H1 (cell line): Measurements from ENCODE around the gene TM4SF1. TPM values are rescaled to one million over a fixed set of nuclear protein-coding genes. Genes with fewer than 3 reads are reported as not detected.

ENCODE experiments used
- CEBPB ChIP-seq: IDR thresholded peaks from 2 replicates; pipeline ENCODE4 v1.6.1; 2012; ENCODE audit warnings: low read depth, low read length
- GTF2F1 ChIP-seq: IDR thresholded peaks from 2 replicates; pipeline ENCODE4 v1.6.1; 2012; ENCODE audit warnings: low read depth, low read length, improper control_type of control experiment, borderline replicate concordance
- JUN ChIP-seq: IDR thresholded peaks from 2 replicates; pipeline ENCODE4 v1.6.1; 2011; ENCODE audit warnings: low read depth, mild to moderate bottlenecking, improper control_type of control experiment, low read length
- KDM4A ChIP-seq: IDR thresholded peaks from one replicate; pipeline ENCODE4 v1.7.1; 2012; ENCODE audit warnings: low read depth, mild to moderate bottlenecking, moderate library complexity, low read length, inconsistent platforms; ENCODE audit not compliant: severe bottlenecking
- MAFK ChIP-seq: IDR thresholded peaks from 2 replicates; pipeline ENCODE4 v1.6.1; 2012; ENCODE audit warnings: low read depth, mild to moderate bottlenecking, improper control_type of control experiment, low read length
- POU5F1 ChIP-seq: IDR thresholded peaks from 2 replicates; pipeline ENCODE4 v1.6.1; 2011; ENCODE audit warnings: low read depth, mild to moderate bottlenecking, low read length, moderate library complexity
- RAD21 ChIP-seq, 2 experiments: IDR thresholded peaks in 1 of 2; conservative IDR thresholded peaks in 1 of 2; 2 replicates each; pipeline ENCODE4 v1.6.1; 2011; ENCODE audit warnings: low read depth in 2 of 2, low read length in 2 of 2, improper control_type of control experiment in 1 of 2, inconsistent platforms in 1 of 2, mild to moderate bottlenecking in 1 of 2, moderate library complexity in 1 of 2
- SIX5 ChIP-seq: IDR thresholded peaks from 2 replicates; pipeline ENCODE4 v1.6.1; 2011; ENCODE audit warnings: mild to moderate bottlenecking, low read depth, low read length
- TAF1 ChIP-seq: IDR thresholded peaks from 2 replicates; pipeline ENCODE4 v1.6.1; 2011; ENCODE audit warnings: mild to moderate bottlenecking, low read depth, low read length
- YY1 ChIP-seq: IDR thresholded peaks from 2 replicates; pipeline ENCODE4 v1.6.1; 2011; ENCODE audit warnings: low read depth, mild to moderate bottlenecking, low read length
- polyA plus RNA-seq, 7 experiments: library from polyadenylated mRNA; depleted of rRNA in 3 of 7; stranded (reverse) in 5 of 7; unstranded in 2 of 7; fragments of >200 nt in 5 of 7; fragments of 200-250 nt in 2 of 7; gene quantifications; 1 replicate in 5 of 7; 2 replicates in 1 of 7; 4 replicates in 1 of 7; pipeline versions ENCODE4 v1.2.1 to v1.2.3, GENCODE V29; 2011 to 2013; ENCODE audit warnings: missing spikeins in 2 of 7, mixed read lengths in 2 of 7
- total RNA-seq: library from RNA; stranded (reverse); fragmentation: NEBNext Ultra II Directional; extraction: Animal tissue kit (Norgen Biotek cat#: 25700); gene quantifications from 2 replicates; pipeline ENCODE4 v1.2.1, GENCODE V29; 2021
- TF ChIP-seq, protein P1 (sequence below): IDR thresholded peaks from 2 replicates; pipeline ENCODE4 v1.6.1; 2012; ENCODE audit warnings: inconsistent platforms
- TF ChIP-seq, protein P2 (sequence below): IDR thresholded peaks from 2 replicates; pipeline ENCODE4 v1.6.1; 2011; ENCODE audit warnings: low read depth, mild to moderate bottlenecking, low read length; ENCODE audit not compliant: insufficient read depth

TM4SF1 gene
- total and polyA plus RNA-seq, 2 of the 8 experiments (the other 6 are each of a cell fraction or from before 2014, with no cell fraction given): 0.26 to 1.3 TPM

DNA sequence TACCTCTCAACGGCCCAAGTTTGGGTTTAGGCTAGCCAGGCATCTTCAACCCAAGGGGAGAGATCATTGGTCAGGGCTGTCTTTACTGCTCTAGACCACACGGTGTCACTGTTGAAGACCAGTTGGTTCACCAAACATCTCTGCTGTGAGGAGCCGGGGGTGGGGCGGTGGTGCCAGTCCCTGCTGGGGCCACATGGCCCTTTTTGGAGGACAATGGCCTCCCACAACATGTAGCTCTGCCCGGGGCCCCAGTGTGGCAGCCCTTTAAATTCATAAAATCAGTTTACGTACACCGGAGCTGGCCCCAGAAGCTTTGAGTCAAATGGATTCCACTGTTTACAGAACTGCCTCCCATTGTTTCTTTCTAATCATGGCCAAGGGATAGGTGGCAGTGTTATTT is 24.9 kb downstream of the TM4SF1 start (continued):
- TF ChIP-seq, protein P1, sequence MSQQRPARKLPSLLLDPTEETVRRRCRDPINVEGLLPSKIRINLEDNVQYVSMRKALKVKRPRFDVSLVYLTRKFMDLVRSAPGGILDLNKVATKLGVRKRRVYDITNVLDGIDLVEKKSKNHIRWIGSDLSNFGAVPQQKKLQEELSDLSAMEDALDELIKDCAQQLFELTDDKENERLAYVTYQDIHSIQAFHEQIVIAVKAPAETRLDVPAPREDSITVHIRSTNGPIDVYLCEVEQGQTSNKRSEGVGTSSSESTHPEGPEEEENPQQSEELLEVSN: peak; percentile 75
- TF ChIP-seq SIX5 (no peak), TAF1 (no peak), KDM4A (no peak), MAFK (no peak), JUN (no peak), GTF2F1 (no peak), POU5F1 (no peak), YY1 (peak; percentile 83), CEBPB (no peak), RAD21 (IDR thresholded peaks at IDR 0.05 in 1 of 2, conservative IDR thresholded peaks at IDR 0.05 in 1 of 2; ENCODE audit: low read depth in 2 of 2, low read length in 2 of 2) (peak; percentile 81 to 94)
- TF ChIP-seq, protein P2, sequence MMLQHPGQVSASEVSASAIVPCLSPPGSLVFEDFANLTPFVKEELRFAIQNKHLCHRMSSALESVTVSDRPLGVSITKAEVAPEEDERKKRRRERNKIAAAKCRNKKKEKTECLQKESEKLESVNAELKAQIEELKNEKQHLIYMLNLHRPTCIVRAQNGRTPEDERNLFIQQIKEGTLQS: 0 out of 2 replicates have a peak, but pooled peaks have one; percentile 26
